ENCODE results near the gene TLR10.

The TLR10 gene

GRCh38 chr4:38765382-38765781 lies 17.4 kb downstream of the TLR10 start:
- DNase-seq = no peak

DNA sequence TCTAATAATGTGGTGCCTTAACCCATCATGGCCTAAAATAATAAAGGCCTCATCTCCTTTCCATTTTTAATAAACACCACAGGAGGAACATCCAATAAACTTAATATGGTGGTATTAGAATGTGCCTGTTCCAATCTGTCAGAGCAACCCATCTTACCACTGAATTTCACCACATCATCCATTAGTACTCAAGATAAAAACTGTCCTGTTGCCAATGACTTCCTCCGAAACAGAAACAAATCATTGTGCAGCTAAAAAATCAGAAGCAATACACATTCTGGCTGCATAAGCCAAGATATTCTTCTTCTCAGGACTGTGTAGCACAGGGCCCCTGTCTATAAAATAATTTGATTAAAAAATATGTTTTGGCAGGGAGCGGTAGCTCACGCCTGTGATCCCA lies 18.5 kb downstream of the TLR10 start:
- no peak for DNase-seq

GRCh38 chr4:38762560-38762959 lies 20.2 kb downstream of the TLR10 start:
- no peak for DNase-seq

GRCh38 chr4:38759790-38760122 lies 23.0 kb downstream of the TLR10 start:
- no peak for DNase-seq

DNA sequence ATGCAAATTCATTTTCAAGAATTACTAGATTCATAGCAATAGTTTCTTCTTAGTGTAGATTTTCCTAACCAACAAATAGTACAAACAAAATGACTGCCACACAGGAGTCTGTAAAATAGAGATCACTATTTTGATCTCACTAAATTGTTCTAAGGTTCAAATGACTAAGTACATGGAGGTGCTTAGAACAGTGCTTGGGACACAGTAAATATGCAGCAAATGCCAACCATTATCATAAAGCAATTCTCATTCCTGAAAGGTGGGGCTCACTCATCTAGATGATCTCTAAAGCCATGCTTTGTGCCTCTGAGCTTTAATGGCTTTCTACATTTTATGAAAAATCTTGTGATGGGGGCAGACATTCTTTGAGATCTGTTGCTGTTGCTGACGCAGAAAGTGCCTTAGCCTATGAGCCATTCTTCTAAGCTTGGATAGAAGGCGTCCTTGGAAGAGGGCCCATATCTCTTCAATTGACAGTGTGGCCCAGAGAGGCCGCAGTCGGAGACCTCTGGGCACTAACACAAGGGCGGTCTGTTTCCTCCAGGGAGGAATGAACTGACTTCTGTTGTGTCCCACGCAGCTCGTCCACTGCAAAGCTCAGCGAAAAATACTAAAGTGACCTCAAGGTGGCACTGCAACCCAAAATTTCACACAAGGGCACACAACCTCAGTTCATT lies 23.5 kb downstream of the TLR10 start:
- no peak for DNase-seq

GRCh38 chr4:38757945-38758600 lies 24.7 kb downstream of the TLR10 start:
- no peak for DNase-seq

GRCh38 chr4:38752941-38753806 lies 29.6 kb downstream of the TLR10 start:
- no peak for DNase-seq

DNA sequence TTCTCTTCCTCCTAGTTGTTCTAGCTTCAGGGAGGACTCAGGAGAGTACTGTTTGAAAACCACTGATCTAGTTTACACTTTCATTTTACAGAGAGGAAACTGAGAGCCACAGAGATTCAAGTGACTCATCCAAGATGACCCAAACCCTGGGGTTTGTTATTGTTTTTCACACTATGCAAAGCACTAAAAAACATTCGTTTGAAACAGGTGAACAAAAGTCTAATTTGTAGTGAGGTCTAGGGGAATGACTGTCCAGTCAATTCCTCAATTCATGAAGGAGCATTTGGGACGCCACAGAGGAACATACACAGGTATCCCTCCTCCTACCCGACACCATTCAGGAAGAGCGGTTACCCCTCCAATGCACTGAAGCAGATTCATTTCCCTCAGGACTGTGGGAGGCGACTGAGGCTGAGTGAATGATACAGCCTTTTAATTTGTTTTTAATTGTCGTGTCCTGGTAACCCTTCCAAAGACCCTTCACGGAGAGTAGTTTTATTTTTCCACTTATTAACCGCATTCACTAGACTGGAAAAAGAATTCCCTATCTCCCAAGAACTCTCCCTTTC lies 30.3 kb downstream of the TLR10 start:
- no peak for DNase-seq

DNA sequence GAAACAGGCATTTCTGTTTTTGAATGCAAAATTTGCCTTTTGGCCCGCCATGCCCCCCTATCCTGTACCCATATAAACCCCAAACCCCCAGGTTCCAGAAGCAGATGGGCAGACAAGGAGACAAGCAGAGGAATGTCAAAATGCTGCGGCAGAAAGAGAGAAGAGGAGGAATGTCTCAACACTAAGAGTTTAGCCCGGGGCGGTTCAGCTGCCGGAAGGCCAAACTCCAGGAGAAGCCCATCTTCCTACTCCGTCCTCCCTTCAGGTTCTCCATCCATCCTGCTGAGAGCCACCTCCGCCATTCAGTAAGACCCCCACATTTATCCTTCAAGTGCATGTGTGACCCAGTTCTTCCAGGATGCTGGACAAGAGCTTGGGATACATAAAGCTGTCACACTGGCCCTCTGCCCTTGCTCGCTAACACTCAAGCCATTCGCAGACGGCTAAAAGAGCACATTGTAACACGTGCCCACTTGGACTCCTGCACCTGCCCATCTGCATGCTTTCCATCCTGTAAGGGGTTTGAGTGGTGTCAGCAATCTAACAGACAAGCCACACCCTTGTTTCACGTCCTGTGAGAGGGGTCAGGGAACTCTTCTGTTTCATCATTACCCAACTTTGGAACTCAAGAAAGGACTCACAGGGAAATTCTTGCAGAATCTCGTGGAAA lies 31.3 kb downstream of the TLR10 start:
- DNase-seq = no peak

- DNase-seq = no peak
Measured at GRCh38 chr4:38749336-38749735, 33.5 kb downstream of the TLR10 start.

DNA sequence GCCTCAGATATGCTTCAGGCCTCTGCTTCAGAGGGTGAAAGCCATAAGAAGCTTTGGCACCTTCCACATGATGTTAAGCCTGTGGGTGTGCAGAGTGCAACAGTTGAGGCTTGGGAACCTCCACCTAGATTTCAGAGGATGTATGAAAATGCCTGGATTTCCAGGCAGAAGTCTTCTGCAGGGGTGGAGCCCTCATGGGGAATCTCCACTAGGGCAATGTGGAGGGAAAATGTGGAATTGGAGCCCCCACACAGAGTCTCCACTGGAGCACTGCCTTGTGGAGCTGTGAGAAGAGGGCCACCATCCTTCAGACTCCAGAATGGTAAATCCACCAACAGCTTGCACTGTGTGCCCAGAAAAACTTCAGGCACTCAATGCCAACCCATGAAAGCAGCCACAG lies 35.2 kb downstream of the TLR10 start:
- DNase-seq = no peak

DNA sequence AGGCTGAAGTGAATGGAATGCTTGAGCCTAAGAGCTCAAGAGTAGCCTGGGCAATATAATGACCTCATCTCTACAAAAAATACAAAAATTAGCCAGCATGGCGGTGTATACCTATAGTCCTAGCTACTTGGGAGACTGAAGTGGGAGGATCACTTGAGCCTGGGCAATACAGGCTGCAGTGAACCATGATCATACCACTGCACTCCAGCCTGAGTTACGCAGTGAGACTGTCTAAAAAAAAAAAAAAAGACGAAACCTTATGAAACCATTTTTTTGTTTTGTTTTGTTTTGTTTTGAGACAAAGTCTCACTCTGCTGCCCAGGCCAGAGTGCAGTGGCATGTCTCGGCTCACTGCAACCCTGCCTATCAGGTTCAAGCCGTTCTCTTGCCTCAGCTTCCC lies 36.9 kb downstream of the TLR10 start:
- no peak for DNase-seq

DNA sequence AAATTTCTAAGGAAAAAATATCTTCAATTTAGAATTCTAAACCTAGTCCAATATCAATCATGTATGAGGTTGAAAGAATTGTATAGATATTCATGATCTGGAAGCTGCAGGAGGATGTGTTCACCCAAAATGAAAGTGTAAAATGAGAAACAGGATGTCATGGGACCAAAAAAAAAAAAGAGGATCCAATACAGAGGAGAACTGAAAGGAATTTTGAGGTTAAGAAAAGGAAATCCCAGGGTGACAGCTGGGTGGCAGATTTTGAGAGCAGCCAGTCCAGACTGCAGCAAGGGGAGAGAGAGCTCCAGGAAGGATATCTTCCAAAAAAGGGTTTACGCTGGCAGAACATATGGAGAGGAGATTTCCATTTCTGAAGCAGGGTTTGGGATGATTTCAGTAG lies 38.9 kb downstream of the TLR10 start:
- no peak for DNase-seq

GRCh38 chr4:38740303-38740702 lies 42.5 kb downstream of the TLR10 start:
- DNase-seq = no peak

DNA sequence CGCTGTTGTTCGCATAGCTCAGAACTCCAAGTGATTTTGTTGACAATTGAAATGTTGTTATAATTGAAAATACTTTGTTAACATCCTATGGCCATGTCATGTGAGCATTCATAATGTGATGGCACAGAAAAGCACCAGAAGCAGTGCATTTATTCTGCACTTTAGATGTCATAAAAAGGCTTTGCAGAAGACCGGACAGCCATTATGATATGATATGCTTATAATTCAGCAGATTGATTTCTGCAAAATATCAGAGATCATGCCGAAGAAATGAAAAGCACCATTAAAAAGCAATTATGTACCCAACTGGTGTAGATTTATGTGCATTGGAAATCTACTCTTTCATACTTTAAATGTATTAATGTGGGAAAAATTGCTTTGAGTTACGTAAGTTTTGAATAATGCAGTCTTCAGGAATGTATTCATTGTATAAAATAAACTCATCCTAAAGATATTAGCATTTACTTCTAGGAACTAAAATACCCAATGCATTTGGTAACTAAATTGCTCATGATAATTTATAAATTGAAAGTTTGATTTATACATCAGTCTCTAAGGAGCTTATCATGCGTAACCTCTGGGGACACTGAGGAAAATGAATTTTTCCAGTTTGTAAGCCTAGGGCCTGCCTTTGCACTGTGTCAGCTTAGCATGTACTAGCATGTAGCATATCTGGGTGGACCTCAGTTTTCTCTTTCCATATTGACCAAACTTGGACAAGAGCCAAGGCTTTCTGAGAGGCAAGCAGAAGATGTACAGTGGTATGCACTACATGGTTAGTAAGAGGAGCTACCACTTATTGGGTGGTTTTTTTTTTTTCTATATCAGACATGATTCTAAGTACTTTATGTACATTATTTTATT lies 43.6 kb downstream of the TLR10 start:
- no peak for DNase-seq

- DNase-seq = no peak
Measured at GRCh38 chr4:38735870-38736269, 46.9 kb downstream of the TLR10 start.

DNA sequence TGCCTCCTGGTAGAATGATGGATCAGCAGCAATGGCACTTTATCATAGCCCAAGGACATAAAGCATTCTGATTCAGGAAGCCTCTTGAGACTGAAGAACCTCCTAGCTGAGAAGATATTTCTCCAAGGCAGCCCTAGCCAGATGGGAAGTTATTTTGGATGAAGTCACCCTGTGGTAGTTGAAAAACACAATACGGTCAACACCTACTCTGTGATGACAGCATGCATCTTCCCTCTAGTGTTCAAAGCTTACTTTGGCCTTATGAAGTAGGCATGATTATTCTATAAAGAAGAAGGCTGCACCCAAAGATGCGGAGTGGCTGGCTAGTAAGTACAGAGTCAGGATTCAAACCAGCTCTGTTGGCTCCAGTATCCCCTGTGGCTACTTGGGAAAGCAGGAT lies 47.9 kb downstream of the TLR10 start:
- DNase-seq = no peak

GRCh38 chr4:38734446-38734845 lies 48.3 kb downstream of the TLR10 start:
- peak; percentile 24 for DNase-seq

DNA sequence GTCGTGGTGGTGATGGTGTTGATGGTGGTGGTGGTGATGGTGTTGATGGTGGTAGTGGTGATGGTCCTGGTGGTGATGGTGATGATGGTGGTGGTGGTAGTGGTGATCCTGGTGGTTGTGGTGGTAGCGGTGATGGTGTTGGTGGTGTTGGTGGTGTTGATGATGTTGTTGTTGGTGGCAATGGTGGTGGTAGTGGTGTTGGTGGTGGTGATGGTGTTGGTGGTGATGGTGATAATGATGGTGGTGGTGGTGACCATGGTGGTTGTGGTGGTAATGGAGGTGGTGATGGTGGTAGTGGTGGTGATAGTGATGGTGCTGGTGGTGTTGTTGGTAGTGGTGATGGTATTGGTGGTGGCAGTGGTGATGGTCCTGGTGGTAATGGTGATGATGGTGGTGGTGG lies 49.1 kb downstream of the TLR10 start:
- no peak for DNase-seq

DNA sequence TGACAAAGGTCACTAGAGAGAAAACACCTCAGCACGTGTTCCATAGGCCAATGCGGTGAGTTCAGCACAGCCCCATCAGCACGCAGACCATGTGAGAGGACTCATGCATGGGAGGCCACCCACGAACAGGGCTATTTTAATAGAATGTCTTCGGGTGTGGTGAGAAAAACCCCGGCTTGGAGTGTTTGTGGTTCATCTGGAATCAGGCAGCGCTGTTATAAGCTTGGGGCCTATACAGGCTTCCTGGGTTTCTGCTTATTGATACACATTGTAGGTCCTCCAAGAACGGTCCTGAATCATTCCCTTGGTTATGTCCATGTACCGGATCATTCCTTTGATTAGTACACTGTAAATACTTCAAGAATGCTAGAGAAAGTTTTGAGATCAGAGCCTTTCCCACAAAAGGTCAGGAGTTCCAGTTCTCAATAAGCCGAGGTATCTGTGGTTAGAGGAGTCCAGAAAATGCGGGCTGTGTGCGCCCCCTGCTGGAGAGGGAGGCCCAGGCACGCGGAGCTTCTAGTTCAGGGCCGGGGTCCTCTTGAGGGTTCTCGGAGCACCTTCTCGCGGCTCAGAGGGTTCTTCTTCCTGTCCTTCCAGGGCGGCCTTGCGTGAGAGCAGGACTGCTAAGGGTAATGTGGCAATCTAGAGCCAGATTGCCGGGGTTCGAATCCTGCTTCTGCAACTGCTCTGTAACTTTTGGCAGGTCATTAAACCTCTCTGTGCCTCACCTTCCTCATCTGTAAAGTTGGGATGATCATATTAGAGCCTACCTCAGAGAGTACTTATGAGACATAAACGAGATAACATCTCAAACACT lies 51.8 kb downstream of the TLR10 start:
- DNase-seq = peak; percentile 49

GRCh38 chr4:38730493-38730829 lies 52.3 kb downstream of the TLR10 start:
- no peak for DNase-seq
